GM18502 (cell line): ENCODE measurements around the gene KNSTRN.

Experiments used
- ATAC-seq: cut with Tn5 transposase; IDR thresholded peaks from one replicate; pipeline ENCODE4 v1.9.1; 2021; ENCODE audit warnings: mild to moderate bottlenecking; ENCODE audit not compliant: unreplicated experiment, poor library complexity

Gene KNSTRN

GRCh38 chr15:40392986-40393948, 10.7 kb downstream of the KNSTRN start:
- ATAC-seq, result no peak

GRCh38 chr15:40397688-40398412, 15.3 kb downstream of the KNSTRN start:
- no peak for ATAC-seq

GRCh38 chr15:40398413-40398873, 15.9 kb downstream of the KNSTRN start:
- peak; percentile 79 for ATAC-seq

- no peak for ATAC-seq
Observed at GRCh38 chr15:40399370-40399769, 16.8 kb downstream of the KNSTRN start.

GRCh38 chr15:40405501-40406381, 23.2 kb downstream of the KNSTRN start, which contains the start of gene IVD:
Gene IVD (plus strand): TSS chr15:40405795. CDS start chr15:40405828, 33 bp downstream.
- peak; percentile 91 for ATAC-seq

- peak; percentile 63 for ATAC-seq
Observed at GRCh38 chr15:40407330-40407990, 24.9 kb downstream of the KNSTRN start.

- no peak for ATAC-seq
Observed at GRCh38 chr15:40409366-40409765, 26.8 kb downstream of the KNSTRN start.

GRCh38 chr15:40410476-40410875, 28.0 kb downstream of the KNSTRN start:
- no peak for ATAC-seq

GRCh38 chr15:40412095-40412759, 29.7 kb downstream of the KNSTRN start:
- no peak for ATAC-seq

- no peak for ATAC-seq
Observed at GRCh38 chr15:40413036-40413435, 30.5 kb downstream of the KNSTRN start.

- no peak for ATAC-seq
Observed at GRCh38 chr15:40414816-40415215, 32.3 kb downstream of the KNSTRN start.

GRCh38 chr15:40415226-40415625, 32.7 kb downstream of the KNSTRN start:
- no peak for ATAC-seq

- ATAC-seq, result no peak
Observed at GRCh38 chr15:40416056-40416455, 33.5 kb downstream of the KNSTRN start.

- no peak for ATAC-seq
Observed at GRCh38 chr15:40418126-40418525, 35.6 kb downstream of the KNSTRN start.

- no peak for ATAC-seq
Observed at GRCh38 chr15:40420071-40420713, 37.7 kb downstream of the KNSTRN start.

- ATAC-seq, result no peak
Observed at GRCh38 chr15:40420793-40421192, 38.3 kb downstream of the KNSTRN start.

GRCh38 chr15:40421246-40422157, 39.0 kb downstream of the KNSTRN start:
- ATAC-seq, result peak; percentile 72
